Left renal pelvis (tissue), 4 donors: ENCODE measurements around the gene ATP2C2. TPM values are rescaled to one million over a fixed set of nuclear protein-coding genes. Genes with fewer than 3 reads are reported as not detected.
"Not testable (repeated sequence)": the region's sequence is repeated elsewhere in the genome, so short reads cannot be mapped to it uniquely, and the experiment has no call there.

Experiments used
- DNase-seq, 4 donors: peaks; one replicate each; pipeline ENCODE4 v3.0.0-alpha.2; 2013; ENCODE audit warnings: low read depth in 4 of 4, low spot score in 3 of 4
- polyA plus RNA-seq, 4 donors: library from polyadenylated mRNA; unstranded; fragments of 120-200 nt; gene quantifications; one replicate each; pipeline ENCODE4 v1.2.1, GENCODE V29; 2013; ENCODE audit not compliant: insufficient read length in 4 of 4

Gene ATP2C2
- polyA plus RNA-seq, 4 donors = 0.27 to 2.1 (median 1.0) TPM

DNA sequence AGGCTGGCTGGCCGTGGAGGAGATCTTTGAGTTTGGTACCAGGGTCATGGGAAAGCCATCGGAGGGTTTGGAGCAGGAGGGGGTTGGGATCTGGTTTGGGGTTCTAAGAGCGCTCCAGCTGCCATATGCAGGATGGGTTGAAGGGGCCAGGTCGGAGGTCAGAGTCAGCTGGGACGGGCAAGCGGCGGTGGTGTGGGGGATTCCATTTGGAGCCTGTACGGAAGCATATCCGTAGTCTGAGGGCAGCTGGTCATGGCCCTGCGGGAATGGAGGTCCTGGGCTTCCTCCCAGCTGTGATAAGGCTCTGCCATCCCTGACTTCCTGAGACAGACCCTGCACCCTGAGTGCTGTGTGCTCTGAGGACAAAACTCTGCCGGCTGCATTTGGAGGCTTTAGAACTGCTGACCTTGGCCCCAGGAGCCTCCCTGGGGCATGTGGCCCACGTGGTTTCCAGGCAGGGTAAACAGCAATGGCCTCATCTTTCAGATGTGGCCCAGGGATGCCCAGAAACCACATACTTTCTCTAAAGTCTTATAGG lies 46.5 kb downstream of the ATP2C2 start:
- DNase-seq = no peak

DNA sequence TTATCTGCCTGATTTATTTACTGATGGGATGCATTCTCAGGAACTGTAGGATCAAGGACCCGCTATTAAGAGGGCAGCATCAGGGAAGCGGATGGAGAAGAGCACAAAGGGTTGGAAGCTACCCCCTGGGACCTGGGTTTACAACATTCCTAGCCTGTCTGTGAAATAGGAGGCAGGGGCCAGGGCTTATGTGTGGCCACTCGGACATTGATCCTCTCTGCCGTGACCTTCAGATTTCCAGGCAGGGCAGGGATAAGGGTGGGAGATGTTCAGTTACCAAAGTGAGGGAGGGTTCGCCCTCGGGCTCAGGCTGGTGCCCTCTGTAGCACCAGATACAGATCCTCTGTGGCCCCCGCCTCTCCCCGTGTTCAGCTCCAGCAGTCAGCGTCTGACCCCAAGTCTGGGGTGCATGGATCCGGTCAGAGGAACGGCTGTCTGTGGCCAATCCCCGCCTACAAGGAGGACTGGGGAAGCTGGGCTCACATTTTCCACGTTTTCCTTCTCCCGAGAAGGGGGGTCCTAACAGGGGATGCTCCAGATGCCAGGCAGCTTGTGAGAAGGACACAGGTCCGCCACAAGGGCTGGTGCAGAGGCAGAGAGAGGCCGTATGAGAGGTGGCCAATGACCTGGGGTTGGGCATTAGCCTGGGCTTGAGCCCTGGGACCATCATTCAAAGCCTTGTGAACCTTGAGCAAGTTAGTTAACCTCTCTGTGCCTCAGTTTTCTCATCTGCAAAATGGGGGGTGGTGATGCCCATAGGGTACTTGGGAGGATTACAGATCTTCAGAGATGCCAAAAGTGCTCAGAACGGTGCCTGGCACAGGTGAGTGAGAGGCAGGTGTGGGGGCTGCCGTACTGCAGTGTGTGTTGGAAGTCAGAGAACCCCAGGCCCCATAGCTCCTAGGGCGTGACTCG lies 48.3 kb downstream of the ATP2C2 start:
- no peak for DNase-seq

DNA sequence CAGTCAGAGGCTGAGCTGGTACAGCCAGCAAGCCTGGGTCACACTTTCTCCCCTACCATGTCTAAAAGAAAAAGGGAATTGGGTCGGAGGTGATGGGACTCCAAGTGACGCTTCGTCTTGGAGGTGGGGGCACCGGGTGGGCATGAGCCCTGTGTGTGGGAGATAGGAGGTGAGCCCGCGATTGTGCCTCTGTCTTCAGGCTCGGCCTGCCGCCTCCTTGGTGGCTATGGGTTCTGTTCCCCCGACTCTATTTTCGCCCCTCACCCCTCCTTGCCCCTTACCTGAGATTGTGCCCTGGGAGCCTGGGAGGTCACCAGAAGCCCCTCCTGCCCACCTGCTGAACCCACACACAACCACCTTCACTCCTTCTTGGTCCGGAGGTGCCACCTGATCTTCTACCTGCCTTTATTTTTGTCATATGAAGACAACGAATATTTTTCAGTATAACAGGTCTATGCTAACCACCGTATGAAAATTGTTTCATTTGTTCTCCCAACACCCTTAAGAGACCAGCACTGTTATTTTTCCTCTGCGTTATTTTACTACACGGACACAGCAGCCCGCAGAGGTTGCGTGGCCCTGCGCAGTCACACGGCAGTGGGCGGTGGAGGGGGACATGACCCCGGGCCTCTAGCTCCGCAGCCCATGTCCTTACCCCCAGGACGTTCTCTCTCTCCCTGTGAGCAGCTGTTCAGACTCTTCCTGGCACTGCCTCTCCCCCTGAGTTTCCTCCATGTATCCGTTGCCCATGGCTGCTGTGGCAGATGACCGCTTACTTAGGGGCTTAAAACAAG lies 49.9 kb downstream of the ATP2C2 start:
- DNase-seq = no peak

DNA sequence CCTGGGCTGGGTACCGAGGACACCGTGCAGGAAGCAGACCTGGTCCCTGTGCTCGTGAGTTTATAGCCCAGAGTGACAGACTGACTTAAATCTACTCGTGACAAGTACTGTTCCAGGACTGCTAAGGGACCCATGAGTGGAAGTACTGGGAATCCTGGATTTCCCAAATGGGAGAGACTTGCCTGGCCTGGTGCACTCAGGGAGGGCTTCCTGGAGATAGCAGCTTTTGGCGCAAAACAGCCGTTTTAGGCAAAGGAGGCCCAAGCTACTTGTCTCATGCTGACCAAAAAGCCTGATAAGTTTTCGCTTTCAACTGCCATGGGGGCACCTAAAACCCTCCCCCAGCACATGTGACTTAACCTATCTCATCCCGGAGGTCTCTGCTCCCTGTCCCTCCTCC lies 51.4 kb downstream of the ATP2C2 start:
- DNase-seq = no peak

DNA sequence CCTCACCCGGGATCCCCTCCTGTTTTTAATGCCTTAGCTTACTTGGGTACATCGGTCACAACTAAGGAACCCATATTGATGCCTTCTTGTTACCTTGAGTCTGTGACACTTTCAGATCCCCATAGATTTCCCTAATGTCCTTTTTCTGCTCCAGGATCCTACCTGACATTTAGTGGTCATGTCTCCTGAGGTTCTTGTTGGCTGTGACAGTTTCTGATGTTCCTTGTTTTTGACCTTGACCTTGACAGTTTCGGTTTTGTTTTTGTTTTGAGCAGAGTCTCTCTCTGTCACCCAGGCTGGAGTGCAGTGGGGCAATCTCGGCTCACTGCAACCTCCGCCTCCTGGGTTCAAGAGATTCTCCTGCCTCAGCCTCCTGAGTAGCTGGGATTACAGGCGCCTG lies 52.2 kb downstream of the ATP2C2 start:
- not testable (repeated sequence) for DNase-seq

DNA sequence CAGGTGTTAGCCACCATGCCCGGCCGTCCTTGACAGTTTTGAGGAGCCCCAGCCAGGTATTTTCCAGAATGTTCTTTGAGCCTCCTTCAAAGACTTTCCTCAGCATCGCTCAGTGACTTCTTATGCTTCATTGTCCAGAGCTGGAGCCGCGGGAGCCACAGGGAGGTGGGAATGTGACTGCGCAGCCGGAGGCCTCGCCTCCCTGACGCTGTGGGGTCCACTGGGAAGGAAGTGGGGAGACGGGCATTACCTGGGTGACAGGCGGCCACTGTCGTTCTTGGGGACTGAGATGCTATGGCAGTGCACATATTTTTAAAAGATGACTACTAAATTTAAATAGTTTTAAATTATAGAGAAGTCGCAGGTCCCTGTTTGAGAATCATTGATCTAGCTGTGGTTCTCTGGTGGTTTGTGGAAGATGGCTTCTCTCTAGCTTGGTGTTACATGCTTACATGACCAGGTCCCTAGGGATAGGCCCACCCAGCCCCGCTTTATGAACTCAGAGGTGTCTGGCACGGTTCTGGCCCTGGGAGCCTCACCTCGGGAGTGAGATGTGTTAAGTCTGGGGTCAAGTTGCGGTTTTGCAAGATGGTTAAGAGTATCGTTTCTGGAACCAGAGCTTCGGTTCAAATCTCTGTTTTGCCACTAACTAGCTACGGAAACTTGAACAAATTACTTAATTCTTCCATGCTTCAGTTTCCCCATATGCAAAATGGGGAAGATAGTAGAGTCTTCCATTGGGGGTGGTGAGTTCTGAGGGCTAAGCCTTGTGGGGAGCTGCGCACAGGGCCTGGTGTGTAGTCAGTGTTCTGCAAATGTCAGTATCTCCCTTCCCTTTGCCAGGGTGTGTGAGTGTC lies 53.0 kb downstream of the ATP2C2 start:
- DNase-seq = no peak

DNA sequence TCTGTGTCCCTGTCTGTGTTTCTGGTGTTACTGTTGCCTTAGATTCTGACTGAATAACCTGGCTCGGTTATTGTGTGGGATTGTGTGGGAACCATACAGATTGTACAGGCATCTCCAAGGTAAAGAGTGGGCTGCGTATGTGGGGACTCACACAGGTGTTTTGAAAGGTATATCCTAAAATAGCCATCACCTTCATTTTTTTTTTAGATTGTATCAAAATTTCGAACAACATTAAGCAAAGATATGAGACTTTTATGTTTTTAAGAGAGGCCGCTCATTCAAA lies 53.5 kb downstream of the ATP2C2 start:
- no peak for DNase-seq

DNA sequence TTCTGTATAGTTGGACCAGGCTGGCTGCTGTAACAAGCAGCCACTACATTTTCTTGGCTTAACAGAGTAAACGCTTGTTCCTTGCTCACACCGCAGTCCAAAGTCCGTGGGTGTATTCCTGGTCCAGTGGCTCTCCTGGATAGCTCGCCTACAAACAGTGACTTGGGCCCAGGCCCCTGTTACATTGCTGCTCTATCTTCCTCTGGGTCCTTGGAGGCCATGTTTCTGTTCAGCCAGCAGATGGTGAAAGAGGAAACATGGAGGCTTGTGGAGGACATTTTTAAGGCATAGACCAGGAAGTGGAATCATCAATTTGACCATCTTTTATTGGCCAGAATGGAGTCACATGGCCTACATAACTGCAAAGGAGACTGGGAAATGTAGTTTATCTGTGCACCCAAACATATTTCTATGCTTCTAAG lies 55.1 kb downstream of the ATP2C2 start:
- no peak for DNase-seq

DNA sequence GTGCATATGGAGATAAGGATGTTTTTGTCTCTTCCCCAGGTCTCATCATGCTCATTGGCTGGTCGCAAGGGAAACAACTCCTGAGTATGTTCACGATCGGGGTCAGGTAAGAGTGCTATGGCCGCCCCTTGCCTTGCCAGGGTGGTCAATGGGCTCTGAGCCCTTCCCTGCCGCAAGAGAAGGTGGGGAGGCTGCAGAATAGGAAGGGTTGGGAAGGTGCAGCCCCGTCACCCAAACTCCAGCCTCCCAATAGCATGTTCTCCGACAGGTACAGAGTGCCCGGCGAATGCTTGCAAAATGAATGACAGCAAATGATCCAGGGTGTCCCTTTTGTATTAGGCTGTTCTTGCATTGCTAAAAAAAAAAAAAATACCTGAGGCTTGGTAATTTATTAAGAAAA lies 57.4 kb downstream of the ATP2C2 start:
- DNase-seq = no peak

DNA sequence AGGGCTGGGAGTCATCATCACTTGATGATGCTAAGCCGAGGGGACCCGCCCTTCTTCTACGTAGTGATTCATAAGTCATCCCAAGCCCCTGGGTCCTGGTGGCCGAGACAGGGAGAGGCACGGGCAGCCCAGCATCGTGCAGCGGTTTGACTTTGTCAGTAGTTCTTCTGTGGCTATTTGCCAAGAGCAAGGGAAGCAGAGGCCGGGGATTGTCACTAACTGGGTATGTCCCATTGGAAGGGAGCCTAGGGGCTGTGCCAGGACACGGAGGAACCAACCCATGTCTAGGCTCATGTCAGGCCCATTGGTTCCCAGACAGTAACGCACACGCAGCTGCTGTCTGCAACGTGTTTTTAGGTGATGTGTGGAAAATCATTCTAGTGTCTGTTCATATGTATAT lies 58.5 kb downstream of the ATP2C2 start:
- DNase-seq = no peak

DNA sequence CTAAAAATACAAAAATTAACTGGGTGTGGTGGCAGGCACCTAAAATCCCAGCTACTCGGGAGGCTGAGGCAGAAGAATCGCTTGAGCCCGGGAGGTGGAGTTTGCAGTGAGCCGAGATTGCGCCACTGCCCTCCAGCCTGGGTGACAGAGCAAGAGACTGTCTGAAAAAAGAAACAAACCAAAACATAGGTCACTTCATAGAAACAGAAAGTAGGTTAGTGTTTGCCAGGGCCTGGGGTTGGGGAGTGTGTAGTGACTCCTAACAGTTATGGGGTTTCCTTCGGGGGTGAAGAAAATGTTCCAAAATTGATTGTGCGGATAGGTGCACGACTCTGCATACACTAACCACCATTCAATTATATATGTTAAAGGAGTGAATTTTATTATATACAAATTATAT lies 59.2 kb downstream of the ATP2C2 start:
- DNase-seq = no peak

DNA sequence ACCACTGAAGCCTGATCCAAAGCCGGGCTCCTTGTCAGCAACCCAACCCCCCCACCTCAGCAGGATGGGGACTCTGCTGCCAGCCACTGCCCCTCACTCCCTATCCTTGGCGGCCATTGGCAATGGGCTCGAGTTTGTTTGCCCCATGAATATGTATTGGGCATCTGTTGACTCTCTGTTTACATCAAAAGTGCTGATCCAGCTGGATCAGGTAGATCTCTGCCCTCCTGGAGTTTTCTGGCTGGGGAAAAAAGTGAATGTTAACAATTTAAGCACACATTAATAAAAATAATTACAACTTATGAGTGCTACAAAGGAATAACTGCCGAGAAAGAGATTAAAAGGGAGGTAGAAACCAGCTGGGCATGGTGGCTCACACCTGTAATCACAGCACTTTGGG lies 62.5 kb downstream of the ATP2C2 start:
- no peak for DNase-seq

DNA sequence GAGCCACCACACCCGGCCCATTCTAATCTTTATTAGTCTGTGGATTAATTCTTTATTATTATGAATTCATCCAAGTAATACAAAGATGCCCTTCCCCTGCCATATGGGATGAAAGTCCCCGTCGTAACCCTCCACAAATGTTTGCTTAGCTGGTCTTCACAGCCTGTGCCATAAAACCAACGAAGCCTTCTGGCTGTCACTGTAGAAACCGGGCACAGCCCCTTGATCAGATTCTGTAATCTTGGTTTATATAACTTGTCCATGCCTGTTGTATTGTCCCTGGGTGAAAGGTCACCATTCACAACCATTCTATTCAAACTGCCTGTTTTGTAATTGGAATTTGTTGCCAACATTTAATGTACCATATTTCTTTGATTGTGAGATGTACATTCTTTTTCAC lies 66.5 kb downstream of the ATP2C2 start:
- no peak for DNase-seq

DNA sequence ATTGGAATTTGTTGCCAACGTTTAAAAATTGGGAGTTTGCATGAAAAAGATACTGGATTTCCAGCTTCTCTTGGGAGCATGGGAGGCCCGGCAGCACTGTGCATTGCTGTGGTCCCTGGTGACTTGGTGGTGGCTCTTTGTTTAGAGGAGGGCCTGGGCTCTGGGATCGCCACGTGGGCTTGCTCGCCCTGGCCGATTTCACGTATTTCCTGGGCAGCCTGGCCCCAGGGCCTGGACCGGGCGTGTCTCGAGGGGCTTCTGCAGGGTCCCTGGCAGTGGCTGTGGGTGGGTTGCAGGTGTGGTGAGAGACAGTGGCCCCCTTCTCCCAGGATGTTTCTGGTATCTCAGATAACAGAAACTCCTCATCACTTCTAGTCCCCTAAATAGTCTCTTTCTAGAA lies 67.9 kb downstream of the ATP2C2 start:
- no peak for DNase-seq

DNA sequence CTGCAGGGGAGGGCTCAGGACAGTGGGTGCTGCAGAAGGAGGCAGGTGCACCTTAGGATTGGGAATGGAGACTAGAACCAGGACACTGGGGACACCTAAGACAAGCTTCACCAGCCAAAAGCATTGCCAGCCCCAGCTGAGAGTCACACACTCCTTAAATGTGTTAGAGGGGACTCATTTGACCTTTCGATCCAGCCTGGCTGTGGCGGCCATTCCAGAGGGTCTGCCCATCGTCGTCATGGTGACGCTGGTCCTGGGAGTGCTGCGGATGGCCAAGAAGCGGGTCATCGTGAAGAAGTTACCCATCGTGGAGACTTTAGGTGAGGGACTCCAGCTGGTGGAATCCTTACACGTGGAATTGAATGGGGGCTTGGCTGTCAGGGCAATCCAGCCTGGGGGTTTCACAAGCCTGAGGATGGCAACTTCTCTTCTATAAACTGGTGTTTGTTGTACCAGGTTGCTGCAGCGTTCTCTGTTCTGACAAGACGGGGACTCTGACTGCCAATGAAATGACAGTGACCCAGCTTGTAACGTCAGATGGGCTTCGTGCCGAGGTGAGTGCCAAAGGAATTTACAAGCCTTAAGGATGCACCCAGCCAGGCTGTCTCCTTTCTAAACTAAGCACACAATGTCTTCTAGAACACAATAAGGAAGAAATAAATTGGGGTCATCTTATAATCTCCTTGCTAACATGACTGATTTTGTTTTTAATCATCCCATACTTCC lies 70.8 kb downstream of the ATP2C2 start:
- no peak for DNase-seq

DNA sequence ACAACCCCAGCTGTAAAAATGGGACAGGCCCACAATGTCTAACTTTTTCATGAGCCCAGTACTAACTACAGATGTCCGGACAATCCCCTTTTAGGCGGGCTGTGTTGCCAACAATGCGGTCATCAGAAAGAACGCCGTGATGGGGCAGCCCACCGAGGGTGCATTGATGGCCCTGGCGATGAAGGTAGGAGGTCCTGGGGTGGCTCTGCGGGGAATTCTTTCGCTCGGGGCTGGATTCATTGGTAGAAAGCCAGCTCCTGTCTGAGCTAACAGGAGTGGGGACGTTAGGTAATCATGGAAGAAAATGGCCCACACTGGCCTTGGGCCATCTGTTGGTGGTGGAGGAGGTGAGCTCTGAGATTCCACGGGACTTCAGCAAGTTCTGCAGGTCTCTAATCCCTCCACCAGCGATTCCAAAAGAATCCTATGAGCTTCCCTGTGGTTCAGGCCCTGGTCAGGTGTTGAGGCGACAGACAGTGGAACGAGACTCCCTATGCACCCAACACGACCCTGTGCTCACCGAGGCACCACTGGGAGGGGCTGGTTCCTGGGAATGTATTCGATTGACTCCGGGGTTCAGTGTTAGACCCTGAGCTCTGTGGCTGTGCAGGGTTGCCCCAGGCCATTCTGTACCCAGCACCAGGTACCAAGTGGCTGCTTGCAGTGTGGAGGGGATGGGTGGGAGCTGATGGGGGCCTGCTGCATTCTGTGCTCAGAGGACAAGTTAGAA lies 74.2 kb downstream of the ATP2C2 start:
- no peak for DNase-seq

DNA sequence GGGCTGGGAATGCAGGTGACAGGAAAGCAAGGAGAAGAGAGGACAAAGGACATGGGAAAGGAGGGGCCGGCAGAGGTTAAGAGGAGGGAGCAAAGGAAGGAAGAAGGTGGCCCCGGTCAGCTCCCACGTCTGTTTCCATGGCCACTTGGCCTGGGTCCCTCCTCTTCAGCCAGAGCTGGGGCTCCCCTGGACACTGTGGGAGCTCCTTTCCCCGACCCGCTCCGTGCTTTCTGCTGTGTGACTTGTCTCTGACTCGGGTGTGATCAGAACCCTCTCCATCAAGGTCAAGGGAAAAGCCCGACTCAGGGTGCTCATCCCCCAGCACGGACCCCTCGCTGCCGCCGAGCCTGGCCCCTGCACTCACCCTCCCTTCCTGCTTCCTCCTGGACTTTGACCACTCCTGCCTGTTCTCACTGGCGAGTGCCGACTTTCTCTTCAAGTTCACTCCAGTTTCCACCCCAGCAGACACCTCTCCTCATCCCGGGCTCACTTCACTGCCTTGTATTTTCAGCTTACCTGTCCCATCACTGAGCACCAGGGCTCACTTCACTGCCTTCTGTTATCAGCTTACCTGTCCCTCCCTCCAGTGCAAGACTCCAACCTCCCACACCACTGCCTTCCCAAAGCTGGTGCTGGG lies 74.9 kb downstream of the ATP2C2 start:
- no peak for DNase-seq

DNA sequence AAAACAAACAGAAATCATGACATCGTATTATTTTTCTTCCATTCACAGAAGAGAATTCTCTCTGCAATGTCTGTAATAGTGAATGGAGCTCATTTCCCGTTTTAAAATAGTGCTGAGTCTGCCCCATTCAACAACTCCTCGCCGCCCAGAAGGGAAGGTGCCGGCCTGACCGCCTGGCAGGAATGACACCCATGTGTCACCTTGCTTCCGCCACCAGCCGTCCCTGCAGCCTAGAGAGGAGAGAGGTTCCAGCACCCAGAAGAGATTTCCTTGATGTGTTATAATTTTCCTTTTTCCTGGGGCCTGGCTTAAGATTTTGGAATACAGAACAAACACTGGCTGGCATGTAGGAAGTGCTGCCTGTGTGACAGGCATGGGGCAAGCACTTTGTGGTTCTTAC lies 76.1 kb downstream of the ATP2C2 start:
- DNase-seq = no peak

DNA sequence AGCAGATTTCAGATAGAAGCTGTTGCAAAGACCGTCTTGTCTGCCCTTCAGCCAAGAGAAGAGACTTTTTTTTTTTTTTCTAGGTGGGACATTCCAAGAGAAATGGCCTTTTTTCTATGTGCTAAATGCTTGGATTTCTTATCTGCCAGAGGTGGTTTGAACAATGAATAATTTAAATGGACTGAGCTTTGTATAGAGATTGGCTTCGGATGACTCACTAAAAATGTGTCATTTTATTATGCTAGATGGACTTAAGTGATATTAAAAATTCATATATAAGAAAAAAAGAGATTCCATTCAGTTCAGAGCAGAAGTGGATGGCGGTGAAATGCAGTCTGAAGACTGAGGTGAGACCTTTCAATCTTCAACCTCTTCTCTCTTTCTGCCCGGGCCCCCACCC lies 77.7 kb downstream of the ATP2C2 start:
- DNase-seq = no peak
